Endothelial cell of umbilical vein (primary cell): ENCODE data around the gene HECTD4. TPM values are rescaled to one million over a fixed set of nuclear protein-coding genes. Genes with fewer than 3 reads are reported as not detected.

Source experiments
- BruUV-seq: library from RNA; stranded (reverse); fragments of 400-500 nt; replicated peaks from 2 replicates; lab custom pipeline; 2021; lab: Mats Ljungman, UMichigan
- CTCF ChIA-PET: fragments of 300-600, 350-600 bp; sonication (Branson Sonifier 250); formaldehyde crosslinking; loops from one replicate; lab custom pipeline; 2021; ENCODE audit warnings: antibody characterized with exemption, inconsistent platforms; lab: Charles Lee
- POLR2A ChIA-PET: fragments of 300-600, 350-600 bp; sonication (Branson Sonifier 250); formaldehyde crosslinking; loops from one replicate; lab custom pipeline; 2021; ENCODE audit warnings: antibody characterized with exemption, inconsistent platforms; lab: Charles Lee
- DNase-seq: peaks from one replicate; pipeline ENCODE4 v3.0.0-alpha.2; 2011; ENCODE audit warnings: low read depth, low spot score
- FAIRE-seq: peaks from 2 replicates; lab custom pipeline; 2011; peaks lifted over from hg19 to GRCh38; lab: Jason Lieb, UNC
- H2AFZ ChIP-seq: 2 replicates; pipeline ENCODE4 v1.6.0; 2012; ENCODE audit warnings: low read depth, low read length, control low read depth, inconsistent platforms
- H3K27ac ChIP-seq: 2 replicates; pipeline ENCODE4 v1.5.1; 2011; ENCODE audit warnings: low read depth, mild to moderate bottlenecking, control low read depth, low read length, moderate library complexity; ENCODE audit not compliant: insufficient read depth
- H3K27me3 ChIP-seq, 2 experiments: 2 replicates each; pipeline versions ENCODE4 v1.6.0 to v1.6.1; 2011; ENCODE audit warnings: low read length in 2 of 2, mixed read lengths in 1 of 2; ENCODE audit not compliant: control insufficient read depth in 2 of 2, insufficient read depth in 2 of 2
- H3K36me3 ChIP-seq, 2 experiments: 2 replicates in 1 of 2; 3 replicates in 1 of 2; pipeline ENCODE4 v1.5.1; 2011; ENCODE audit warnings: low read length in 2 of 2, mild to moderate bottlenecking in 1 of 2, moderate library complexity in 1 of 2; ENCODE audit not compliant: control insufficient read depth in 2 of 2, insufficient read depth in 2 of 2; ENCODE audit errors: extremely low read depth in 1 of 2
- H3K4me1 ChIP-seq: 3 replicates; pipeline ENCODE4 v1.5.1; 2011; ENCODE audit warnings: mild to moderate bottlenecking, low read length; ENCODE audit not compliant: control insufficient read depth, insufficient read depth; ENCODE audit errors: extremely low read depth
- H3K4me2 ChIP-seq: 2 replicates; pipeline ENCODE4 v1.6.1; 2011; ENCODE audit warnings: low read length, control low read depth, mixed read lengths; ENCODE audit not compliant: insufficient read depth
- H3K4me3 ChIP-seq, 3 experiments: fragments of 200-600 bp in 1 of 3; sonication (generic), shearing (Covaris generic) in 1 of 3; replicated peaks in 1 of 3; 2 replicates each; pipeline ENCODE4 v1.5.1; 2011 to 2016; ENCODE audit warnings: control low read depth in 3 of 3, low read length in 3 of 3, mild to moderate bottlenecking in 2 of 3, inconsistent platforms in 1 of 3, low read depth in 1 of 3, moderate library complexity in 1 of 3; ENCODE audit not compliant: insufficient read depth in 1 of 3
- H3K79me2 ChIP-seq: 2 replicates; pipeline ENCODE4 v1.6.0; 2012; ENCODE audit warnings: low read length, inconsistent platforms; ENCODE audit not compliant: control insufficient read depth, insufficient read depth
- H3K9ac ChIP-seq: replicated peaks from 2 replicates; pipeline ENCODE3; 2011; ENCODE audit warnings: low read length, control low read depth; ENCODE audit not compliant: insufficient read depth; ENCODE audit errors: extremely low read depth
- H3K9me1 ChIP-seq: replicated peaks from 3 replicates; pipeline ENCODE4 v1.6.0; 2011; ENCODE audit warnings: mild to moderate bottlenecking, low read length; ENCODE audit not compliant: control insufficient read depth, insufficient read depth; ENCODE audit errors: extremely low read depth
- H3K9me3 ChIP-seq: replicated peaks from 2 replicates; pipeline ENCODE4 v1.5.1; 2012; ENCODE audit warnings: low read length, inconsistent platforms; ENCODE audit not compliant: control insufficient read depth, insufficient read depth
- H4K20me1 ChIP-seq: replicated peaks from 2 replicates; pipeline ENCODE3; 2011; ENCODE audit warnings: mild to moderate bottlenecking, low read length; ENCODE audit not compliant: control insufficient read depth, insufficient read depth; ENCODE audit errors: extremely low read depth
- EZH2 ChIP-seq: IDR thresholded peaks from 2 replicates; pipeline ENCODE4 v1.6.1; 2012; ENCODE audit warnings: borderline replicate concordance, low read depth, mild to moderate bottlenecking, moderate library complexity, low read length, inconsistent platforms; ENCODE audit not compliant: severe bottlenecking
- FOS ChIP-seq: IDR thresholded peaks from 2 replicates; pipeline ENCODE4 v1.6.1; 2011; ENCODE audit warnings: mild to moderate bottlenecking, low read length, moderate library complexity, borderline replicate concordance; ENCODE audit not compliant: insufficient read depth
- GATA2 ChIP-seq: IDR thresholded peaks from 2 replicates; pipeline ENCODE4 v1.7.0; 2011; ENCODE audit warnings: low read depth, mild to moderate bottlenecking, moderate library complexity, mixed read lengths, low read length; ENCODE audit not compliant: insufficient read length, insufficient read depth
- JUN ChIP-seq: IDR thresholded peaks from 2 replicates; pipeline ENCODE4 v1.6.1; 2011; ENCODE audit warnings: borderline replicate concordance, low read depth; ENCODE audit not compliant: insufficient read length, insufficient read depth
- MAX ChIP-seq: IDR thresholded peaks from 2 replicates; pipeline ENCODE4 v1.6.1; 2011; ENCODE audit not compliant: insufficient read depth, insufficient read length
- MYC ChIP-seq: IDR thresholded peaks from one replicate; pipeline ENCODE4 v1.6.1; 2011; ENCODE audit warnings: mild to moderate bottlenecking, low read depth, low read length
- POLR2A ChIP-seq: IDR thresholded peaks from 2 replicates; pipeline ENCODE4 v1.6.1; 2012; ENCODE audit warnings: low read depth, mild to moderate bottlenecking, control low read depth, low read length
- POLR2AphosphoS5 ChIP-seq: IDR thresholded peaks from 2 replicates; pipeline ENCODE4 v1.6.1; 2012; ENCODE audit warnings: low read depth, mild to moderate bottlenecking, control low read depth, low read length, moderate library complexity; ENCODE audit not compliant: insufficient read depth
- dilution Hi-C: fragments of 300-500 bp; cut with MboI; formaldehyde crosslinking; loops from one replicate; pipeline ENCODE4 v1.15.0; 2019; ENCODE audit warnings: low sequenced_read_pairs; ENCODE audit not compliant: extremely low pct_ligation_motif_present
- intact Hi-C: fragments of 100-400 bp; cut with micrococcal nuclease; formaldehyde crosslinking; loops from one replicate; pipeline ENCODE4 v1.10.0; 2022
- polyA plus RNA-seq, 4 experiments: library from polyadenylated mRNA; depleted of rRNA in 3 of 4; stranded (reverse) in 3 of 4; unstranded in 1 of 4; fragments of >200 nt; gene quantifications; 2 replicates each; pipeline versions ENCODE4 v1.2.1 to v1.2.3, GENCODE V29; 2011 to 2012; ENCODE audit warnings: missing spikeins in 1 of 4
- total RNA-seq: library from RNA; stranded (reverse); gene quantifications from 2 replicates; pipeline ENCODE4 v1.2.3, GENCODE V29; 2021

Gene HECTD4
- total and polyA plus RNA-seq, 2 donors (not counting 3 experiments of a cell fraction or from before 2014, with no cell fraction given), result 9.7 to 47.7 TPM

GRCh38 chr12:112191201-112191600 lies 191.0 kb downstream of the HECTD4 start:
- no peaks in the 10 kb centered on the region for H3K9me3 ChIP-seq
- H3K27ac ChIP-seq, result no peak overlapping the region
- no peaks in the 10 kb centered on the region for H3K9me1 ChIP-seq
- CTCF ChIA-PET, result no interaction called here
- no peak overlapping the region for H3K9ac ChIP-seq
- intact Hi-C loops, result no loop called here
- H3K79me2 ChIP-seq, result no peaks in the 10 kb centered on the region
- no TSS peak for BruUV-seq
- dilution Hi-C loops, result no loop called here
- peaks cover 0 to 16% of the 10 kb centered on the region in 2 experiments for H3K36me3 ChIP-seq
- DNase-seq (no peak), FAIRE-seq (no peak)
- no peaks in the 10 kb centered on the region for H3K27me3 ChIP-seq
- no peak overlapping the region for H3K4me2 ChIP-seq
- POLR2A ChIA-PET, result no interaction called here
- H3K4me1 ChIP-seq, result peaks cover 6% of the 10 kb centered on the region
- H2AFZ ChIP-seq, result no peak overlapping the region
- no peak overlapping the region for H3K4me3 ChIP-seq
- no peak for TF ChIP-seq MYC
- TF ChIP-seq POLR2AphosphoS5, result no peak
- no peak for TF ChIP-seq POLR2A
- no peak for TF ChIP-seq EZH2
- no peak for TF ChIP-seq MAX
- no peak for TF ChIP-seq FOS
- no peak for TF ChIP-seq GATA2
- H4K20me1 ChIP-seq, result no peaks in the 10 kb centered on the region

GRCh38 chr12:112190231-112191025 lies 191.8 kb downstream of the HECTD4 start:
- DNase-seq, result no peak
- Histone ChIP-seq H3K79me2 (no peaks in the 10 kb centered on the region), H3K27me3 (no peaks in the 10 kb centered on the region), H4K20me1 (no peaks in the 10 kb centered on the region), H3K9me1 (no peaks in the 10 kb centered on the region), H3K27ac (no peak overlapping the region), H3K4me3 (no peak overlapping the region), H3K36me3 (peaks cover 0 to 18% of the 10 kb centered on the region in 2 experiments), H3K4me1 (peaks cover 6% of the 10 kb centered on the region), H3K4me2 (no peak overlapping the region), H3K9me3 (no peaks in the 10 kb centered on the region), H2AFZ (no peak overlapping the region), H3K9ac (no peak overlapping the region)
- FAIRE-seq, result no peak
- POLR2A ChIA-PET, result no interaction called here
- no TSS peak for BruUV-seq
- no peak for TF ChIP-seq GATA2
- no peak for TF ChIP-seq MAX
- no peak for TF ChIP-seq POLR2AphosphoS5
- no peak for TF ChIP-seq JUN
- no peak for TF ChIP-seq FOS
- CTCF ChIA-PET, result no interaction called here
- intact Hi-C loops (no loop called here), dilution Hi-C loops (no loop called here)
